DMS53 treated with DMSO at 0.1 percent for 48 hours (cell line): ENCODE results near the gene MTF2.
"Not testable (repeated sequence)": the region's sequence is repeated elsewhere in the genome, so short reads cannot be mapped to it uniquely, and the experiment has no call there.

Source experiments
- DNase-seq: peaks from one replicate; lab custom pipeline; 2025; ENCODE audit not compliant: unreplicated experiment; lab: John Stamatoyannopoulos, UW

MTF2 gene

DNA sequence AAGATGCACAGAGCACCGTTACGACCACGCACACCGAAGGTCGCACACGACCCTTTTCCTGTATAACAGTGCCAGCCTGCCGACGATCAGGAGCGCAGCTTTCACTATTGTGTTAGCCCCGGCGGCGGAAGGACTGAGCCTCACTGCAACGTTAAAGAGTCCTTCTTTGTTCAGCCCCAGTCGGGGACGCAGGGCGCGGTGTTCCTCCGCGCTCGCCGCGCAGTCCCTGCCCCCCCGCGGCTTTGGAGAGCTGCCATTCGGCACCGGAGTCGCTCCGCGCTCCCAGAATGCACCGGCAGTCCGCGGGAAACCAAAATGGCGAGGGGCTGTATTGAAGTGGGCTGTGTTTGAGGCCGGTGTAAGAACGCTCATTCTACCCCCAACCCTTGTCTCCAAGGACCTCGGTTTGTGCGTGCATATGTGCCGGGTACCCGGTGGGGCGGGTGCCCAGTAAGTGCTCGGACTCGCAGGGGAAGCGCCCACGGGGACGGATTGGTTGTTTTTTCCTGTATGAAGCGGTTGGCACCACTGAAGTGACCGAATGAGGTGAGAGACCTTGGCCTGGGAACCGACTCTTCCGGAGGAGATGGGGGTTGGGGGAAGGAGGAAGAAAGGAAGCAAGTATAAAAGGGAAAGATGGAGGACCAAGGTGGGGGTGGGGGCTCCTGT is at the start of gene MTF2:
Gene MTF2 (plus strand): TSS at position 298 of the 669 bp plus-strand sequence. CDS start 244 bp downstream, at position 542.
- peak; percentile 98 for DNase-seq

DNA sequence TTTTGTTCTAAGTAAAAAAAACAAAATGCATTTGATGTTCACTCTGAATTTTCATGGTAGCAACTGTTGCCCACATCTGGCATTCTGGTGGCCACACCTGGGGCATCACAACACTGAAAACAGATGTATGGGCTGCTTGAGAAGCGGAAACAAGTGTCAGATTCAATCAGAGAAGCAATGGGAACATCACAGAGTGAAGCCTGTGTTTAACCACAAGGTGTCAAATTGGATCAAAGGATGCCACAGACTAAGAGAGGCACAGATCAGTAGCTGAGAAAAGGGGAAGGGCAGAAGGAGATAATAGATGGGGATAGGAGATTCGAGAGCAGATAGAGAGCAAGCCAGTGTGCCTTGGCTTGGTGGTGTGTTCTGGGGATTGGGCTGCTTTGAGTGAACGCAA is 49.8 kb upstream of the MTF2 start:
- DNase-seq = no peak

DNA sequence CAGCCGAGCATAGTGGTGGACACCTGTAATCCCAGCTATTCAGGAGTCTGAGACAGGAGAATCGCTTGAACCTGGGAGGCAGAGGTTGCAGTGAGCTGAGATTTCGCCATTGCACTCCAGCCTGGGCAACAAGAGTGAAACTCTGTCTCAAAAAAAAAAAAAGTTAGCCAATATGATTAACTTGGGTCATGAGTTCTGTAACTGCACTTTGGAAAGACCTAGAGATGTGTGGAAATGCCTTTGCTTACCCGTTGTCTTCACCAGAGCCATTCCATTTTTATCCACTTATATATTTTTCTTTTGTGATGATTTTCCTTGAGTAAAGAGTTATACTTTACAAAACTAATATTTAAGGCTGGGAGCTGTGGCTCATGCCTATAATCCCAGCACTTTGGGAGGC is 48.9 kb upstream of the MTF2 start:
- DNase-seq = not testable (repeated sequence)

DNA sequence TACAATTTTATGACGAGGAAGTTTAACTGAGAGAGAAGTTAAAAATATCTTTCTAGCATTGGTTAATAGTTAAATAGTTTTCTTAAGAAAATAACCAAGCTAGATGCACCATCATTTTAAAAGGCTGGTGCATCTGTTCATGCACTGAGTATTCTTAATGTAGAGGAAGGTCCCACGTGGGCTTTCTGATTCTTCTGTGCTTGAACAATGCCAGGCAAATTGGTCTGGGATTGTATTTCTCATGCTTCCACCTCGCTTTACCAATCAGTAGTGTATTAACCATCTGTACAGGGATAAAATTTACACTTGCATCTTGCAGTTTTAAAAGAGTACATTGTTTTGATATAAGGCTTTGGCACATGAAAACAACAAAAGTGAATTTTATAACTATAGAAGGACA is 47.4 kb upstream of the MTF2 start:
- DNase-seq = no peak

DNA sequence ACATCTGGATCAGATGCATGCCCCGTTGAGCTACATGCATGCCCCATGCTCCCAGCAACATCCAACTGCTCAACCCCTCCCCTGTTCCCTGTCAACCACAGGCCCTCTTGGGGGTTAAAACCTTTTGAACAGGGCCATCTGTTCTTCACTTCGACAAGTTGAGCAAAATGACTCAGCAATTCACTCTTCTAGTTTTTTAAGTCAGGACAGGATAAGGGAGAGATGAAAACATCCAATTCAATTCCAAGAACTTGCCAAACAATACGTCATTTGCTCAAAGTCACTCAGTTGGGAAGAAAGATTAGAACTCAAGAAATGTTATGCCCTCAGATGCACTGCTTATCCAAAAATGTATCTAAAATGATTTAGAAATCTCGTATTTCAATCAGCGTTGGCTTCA is 46.1 kb upstream of the MTF2 start:
- DNase-seq = no peak

DNA sequence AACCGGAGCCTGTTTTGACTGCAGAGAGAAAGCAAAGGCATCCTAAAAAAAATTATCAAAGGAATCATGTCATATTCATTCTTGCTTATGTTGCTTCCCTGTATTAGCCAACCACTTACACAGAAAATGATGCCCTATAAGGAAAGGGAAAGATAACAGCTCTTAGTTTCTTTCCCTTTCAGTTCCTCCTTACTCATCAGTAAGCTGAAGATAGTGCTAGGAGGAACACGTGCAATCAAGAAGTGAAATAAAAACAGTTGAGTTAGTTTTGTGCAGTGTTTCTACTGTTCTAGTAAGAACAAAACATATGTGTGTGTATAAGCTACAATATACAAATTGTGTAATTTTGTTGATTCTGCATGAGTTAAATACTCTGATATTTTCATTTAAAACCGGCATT is 45.3 kb upstream of the MTF2 start:
- no peak for DNase-seq

DNA sequence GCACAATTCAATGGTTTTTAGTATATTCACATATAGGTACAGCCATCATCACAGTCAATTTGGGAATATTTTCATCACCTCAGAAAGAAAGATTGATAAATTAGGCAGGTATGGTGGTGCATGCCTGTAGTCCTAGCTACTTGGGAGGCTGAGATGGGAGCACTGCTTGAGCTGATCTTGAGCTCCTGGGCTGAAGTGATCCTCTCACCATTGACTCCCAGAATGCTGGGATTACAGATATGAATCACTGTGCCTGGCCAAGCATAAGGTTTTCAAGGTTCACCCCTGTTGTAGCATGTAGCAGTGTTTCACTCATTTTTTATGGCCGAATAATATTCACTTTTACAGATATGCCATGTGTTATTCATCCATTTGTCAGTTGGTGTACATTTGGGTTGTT is 44.7 kb upstream of the MTF2 start:
- DNase-seq = no peak

DNA sequence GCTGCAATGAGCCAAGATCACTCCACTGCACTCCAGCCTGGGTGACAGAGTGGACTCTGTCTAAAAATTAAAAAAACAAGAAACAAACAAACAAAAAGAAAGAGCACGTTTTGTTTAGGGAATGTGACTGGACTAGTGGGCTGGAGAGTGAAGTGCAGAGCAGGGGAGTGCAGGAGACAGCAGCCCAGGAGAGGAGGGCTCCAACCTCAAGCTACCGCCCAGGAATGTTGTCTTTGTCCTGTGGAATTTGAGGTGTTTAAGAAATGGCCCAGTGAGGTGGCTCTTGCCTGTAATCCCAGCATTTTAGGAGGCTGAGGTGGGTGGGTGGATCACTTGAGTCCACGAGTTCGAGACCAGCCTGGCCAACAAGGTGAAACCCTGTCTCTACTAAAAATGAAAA is 42.4 kb upstream of the MTF2 start:
- DNase-seq = no peak

DNA sequence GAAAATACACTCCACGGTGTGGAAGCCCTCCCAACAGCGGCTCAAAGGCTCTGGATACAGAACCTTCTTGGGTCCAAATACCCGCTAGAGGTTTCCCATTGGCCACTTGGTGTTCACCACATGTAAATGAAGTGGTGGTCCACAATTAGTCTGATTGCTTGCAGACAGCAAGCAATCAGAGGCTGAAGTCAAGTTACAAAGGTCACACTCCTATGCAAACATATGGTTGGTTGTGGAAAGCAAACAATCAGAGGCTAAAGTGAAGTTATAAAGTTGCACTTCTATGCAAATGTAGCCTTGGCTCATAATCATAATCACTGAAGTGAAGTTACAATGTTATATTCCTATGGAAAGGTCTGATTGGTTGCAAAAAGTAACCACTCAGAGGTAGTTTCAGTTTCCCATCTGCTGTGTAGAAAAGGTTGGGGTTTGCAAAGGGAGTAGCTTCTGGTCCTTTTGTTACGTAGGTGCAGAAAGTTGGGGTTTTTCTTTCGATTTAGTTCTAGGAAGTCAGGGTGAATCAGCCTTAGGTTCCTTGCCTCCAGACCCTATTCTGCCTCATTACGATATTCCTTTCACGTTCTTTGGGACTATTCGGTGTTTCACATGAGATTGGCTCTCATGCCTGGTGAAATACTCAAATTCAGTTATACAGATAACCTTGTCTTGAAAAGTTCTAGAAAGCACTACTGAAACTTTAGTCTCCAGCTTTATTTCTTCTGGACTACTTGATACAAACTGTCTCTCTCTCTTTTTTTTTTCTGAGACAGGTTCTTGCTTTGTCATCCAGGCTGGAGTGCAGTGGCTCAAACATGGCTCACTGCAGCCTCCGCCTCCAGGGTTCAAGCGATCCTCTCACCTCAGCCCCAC is 36.7 kb upstream of the MTF2 start:
- DNase-seq = peak; percentile 75

DNA sequence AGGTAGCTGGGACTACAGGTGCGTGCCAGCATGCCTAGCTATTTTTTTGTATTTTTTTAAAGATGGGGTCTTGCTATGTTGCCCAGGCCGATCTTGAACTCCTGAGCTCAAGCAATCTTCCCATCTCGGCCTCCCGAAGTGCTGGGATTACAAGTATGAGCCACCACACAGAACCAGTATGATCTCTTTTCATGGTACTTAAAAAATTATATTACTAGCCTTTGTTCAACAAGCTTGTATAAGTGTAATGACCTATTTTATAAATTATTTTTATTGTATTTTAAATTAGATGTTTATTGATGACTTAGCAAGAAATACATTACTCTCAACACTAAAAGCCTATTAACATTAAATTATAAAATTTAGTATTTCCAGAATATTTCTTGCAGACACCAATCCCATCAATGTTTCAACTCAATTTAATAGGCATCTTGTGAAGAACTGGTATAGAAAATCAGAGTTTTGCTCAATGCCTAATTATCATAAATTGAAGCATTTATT is 36.0 kb upstream of the MTF2 start:
- no peak for DNase-seq

DNA sequence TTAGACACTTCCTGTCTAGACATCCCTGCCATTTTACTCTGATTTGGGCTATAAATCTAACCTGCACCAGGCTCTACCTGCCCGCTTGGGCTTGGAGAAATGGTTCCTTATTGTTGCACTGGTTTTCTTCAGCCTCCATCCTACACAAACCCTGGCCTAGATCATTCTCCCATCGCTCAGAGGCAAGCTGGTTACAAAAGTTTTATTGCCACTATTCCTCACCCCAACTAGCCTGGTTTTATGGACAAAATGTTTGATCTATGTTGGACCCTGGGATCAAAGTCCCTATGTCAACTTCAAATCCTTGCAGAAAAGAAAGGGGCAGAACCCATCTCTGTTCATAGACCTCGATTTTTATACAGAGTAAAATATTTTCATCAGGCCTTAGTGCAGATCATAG is 31.5 kb upstream of the MTF2 start:
- DNase-seq = no peak

DNA sequence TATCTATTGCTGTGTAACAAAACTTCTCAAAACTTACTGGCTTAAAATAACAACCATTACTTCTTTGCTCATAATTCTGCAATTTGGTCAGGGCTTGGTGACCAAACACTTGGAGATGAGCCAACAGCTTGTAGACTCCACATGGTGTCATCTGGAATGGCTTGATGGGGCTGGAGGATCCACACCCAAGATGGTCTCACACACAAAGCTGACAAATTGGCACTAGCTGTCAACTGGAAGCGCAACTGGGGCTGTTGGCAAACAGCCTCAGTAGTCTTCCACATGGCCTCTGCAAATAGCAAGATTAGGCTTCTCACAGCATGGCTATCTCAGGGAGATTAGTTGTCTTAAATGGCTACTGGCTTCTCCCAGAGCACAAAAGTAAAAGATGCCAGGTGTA is 27.1 kb upstream of the MTF2 start:
- DNase-seq = no peak

DNA sequence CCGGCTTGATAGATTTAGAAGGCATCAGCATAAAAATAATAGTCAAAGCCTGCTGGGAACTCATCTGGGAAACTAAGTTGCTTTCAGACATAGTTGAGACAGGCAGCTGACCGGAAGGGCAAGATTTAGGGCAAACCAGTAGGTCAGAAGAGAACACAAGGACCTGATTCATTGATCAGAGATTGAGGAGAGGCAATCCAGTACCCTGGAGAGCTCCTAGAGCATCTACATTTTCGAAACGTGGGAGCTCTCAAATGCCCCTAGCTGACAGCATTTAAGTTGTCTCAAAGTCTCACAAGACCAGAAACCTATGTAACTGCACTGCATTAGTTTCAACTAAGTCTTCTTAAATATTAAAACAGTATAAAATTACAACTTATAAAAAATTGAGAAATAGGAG is 22.9 kb upstream of the MTF2 start:
- no peak for DNase-seq

DNA sequence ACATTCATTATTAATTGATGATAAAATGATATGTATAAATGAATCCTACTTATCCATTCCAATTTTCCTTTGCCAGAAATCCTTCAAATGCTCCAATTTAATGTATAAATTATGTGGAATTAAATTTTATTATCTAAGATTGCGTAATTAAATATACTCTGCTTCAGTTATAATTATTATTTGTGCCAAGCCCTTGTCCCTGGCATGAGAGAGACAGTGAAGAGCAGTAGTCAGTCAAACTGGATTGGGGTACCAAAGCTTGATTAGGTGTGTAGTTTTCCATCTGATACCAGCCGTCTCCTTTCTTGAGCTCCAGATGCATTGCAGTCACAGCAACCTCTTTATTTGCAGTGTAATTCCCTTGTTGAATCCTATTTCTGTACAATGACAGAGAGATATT is 22.4 kb upstream of the MTF2 start:
- DNase-seq = no peak

DNA sequence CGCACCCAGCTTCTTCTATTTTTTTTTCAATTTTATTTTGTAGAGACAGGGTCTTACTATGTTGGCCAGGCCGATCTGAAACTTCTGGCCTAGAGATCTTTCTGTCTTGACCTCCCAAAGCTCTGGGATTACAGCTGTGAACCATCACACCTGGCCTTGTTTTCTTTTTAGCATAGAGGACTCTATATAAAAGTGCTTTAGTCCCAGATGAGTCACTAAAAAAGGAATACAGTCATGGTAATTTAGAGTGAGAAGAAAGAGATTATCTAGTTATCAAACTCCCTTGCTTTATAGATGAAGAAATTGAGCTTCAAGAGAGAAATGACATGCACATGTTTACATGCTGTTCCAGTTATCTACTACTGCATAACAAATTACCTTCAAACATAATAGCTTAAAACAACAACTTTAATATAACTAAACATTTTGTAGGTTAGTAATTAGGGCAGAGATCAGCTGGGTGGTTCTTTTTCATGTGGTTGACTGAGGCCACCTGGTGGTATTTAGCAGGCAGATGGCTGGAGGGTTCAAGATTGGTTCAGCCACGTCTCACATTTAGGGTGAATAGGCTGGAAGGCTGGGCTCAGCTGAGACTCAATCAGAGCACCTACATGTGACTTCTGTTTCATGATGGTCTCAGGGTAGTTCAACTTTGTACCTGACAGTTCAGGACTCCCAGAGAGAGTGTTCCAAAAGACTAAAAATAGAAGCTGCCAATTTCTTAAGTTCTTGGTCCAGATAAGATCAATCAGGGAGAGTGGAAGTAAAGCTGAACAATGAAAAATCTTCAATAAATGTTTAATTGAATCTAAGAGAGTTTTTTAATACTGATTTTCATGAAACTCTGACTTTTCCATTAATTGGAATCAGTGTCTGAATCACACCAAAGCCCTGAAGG is 16.9 kb upstream of the MTF2 start:
- DNase-seq = peak; percentile 78

DNA sequence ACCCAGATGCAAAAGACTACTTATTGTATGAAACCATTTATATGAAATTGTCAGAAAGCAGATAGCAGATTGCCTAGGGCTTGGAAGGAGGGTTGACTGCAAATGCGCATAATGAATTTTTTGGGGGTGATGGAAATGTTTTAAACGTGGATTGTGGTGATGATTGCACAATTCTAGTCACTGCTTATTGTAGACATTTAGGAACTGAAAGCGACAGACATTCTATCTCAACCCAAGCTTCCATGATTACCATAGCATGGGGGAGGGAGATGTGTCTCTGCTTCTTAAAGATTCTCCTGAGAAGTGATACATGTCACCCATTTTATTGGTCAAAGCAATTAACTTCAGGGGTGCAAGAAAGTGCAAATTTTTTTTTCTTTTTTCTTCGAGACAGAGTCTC is 2.8 kb upstream of the MTF2 start:
- DNase-seq = no peak

DNA sequence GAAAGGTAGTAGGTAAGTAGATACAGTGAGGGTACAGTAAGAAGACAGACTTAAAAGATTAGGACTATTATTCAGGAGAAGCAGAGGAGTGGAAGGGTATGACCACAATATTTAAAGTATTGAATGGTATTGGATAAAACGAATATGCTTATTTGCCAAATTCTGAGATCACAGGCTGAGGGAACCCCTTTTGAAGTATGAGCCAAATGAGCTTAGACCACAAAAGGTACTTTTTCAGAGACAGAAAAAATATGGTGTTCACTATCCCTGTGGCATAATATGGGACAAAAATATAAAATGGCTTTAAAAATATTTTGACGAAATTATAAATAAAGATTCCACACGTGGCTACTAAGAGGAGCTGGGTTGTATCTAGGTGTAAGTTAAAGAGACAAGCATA is 880 bp upstream of the MTF2 start:
- no peak for DNase-seq

DNA sequence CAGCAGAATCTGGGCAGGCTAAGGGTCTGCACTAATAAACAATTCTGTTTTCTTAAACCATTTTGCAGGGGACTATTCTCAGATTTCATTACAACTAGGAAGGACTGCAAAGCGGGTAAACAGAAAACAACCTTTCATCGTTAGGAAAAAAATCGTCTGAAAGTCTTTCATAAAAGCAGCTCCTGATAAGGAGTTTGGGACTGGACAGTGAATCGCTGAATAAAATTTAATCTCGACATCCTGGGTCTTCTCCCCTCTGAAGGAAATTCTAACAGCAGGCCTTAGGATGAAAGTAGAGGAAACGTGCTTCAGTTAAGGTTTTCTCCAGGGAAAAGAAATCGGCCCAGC is 471 bp upstream of the MTF2 start:
- no peak for DNase-seq

DNA sequence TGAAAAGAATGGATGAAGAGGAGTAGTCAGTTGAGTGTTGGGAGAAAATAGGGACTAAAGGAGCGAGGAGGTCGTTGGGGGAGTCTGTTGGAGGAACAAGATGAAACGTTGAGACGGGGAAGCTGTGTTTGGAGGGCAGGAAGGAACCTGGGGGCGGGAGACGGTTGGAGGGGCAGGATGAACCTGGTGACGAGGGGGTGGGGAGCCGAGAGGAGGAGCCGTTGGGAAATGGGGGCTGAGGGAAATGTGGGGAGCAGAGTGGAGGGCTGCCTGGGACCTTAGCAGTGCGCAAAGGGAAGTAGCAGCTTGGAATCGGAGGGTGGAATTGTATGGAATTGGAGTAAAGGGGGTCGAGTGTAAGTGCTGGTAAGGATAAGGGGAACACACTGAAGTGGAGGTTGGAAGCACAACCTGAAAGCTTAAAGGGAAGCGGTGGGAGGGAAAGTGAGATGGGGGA is 630 bp downstream of the MTF2 start:
- no peak for DNase-seq

DNA sequence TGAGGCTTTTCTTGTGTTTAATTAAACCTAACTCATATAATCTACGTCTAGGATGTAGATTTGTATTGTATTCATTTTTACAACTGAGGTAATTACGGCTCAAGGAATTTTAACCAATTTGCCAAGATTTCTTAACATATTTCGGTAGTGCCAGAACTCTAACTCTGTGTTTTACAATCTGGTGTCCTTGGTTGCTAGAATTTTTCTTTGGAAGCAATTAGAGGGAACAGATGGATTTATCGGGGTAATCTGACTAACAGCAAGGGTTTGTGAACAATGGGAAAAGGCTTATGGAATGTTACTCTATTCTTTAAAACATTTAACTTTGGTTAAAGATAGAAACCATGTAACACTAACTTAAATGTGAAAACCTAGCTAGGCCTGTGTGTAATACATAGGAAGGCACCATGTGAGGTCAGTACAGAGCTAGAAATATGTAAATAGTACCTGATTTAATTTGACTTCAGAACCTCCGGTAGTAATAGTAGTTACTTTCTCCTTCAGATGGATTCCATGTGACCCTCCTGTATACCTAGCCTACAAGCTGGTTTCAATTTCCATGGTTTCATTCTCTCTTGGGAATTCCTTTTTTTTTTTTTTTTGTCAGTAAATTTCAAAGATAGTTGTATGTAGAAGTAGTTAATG is 1.2 kb downstream of the MTF2 start:
- DNase-seq = peak; percentile 58

DNA sequence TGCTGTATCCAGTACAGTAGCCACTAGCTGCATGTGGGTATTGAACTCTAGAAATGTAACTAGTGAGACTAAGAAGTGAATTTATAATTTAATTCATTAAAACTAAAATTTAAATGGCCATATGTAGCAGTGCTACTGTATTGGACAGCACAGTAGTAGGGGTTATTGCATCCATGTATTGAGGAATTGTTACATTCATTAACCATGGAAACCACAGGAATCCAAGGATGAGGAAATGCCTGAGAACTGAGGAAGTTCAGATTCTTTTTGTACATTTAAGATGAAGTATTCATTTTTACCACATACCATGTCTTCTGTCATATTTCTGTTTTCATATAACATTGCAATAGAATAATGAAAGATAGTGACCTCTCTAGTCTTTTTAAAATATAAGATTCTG is 2.6 kb downstream of the MTF2 start:
- DNase-seq = no peak
